Measurements from ENCODE around the gene TLCD5. TPM values are rescaled to one million over a fixed set of nuclear protein-coding genes. Genes with fewer than 3 reads are reported as not detected.

TLCD5 gene
- total RNA-seq, 4 donors from 2014 or later = 0.23 to 3.2 (median 0.43) TPM

GRCh38 chr11:120284272-120284671 is 40.8 kb upstream of the TLCD5 start:
- Histone ChIP-seq H3K27me3 (no peaks in the 10 kb centered on the region), H3K36me3 (no peaks in the 10 kb centered on the region), H3K27ac (no peak overlapping the region), H3K4me1 (peaks cover 0 to 24% (median 0%) of the 10 kb centered on the region in 3 donors), H3K9me3 (no peaks in the 10 kb centered on the region), H3K4me3 (no peak overlapping the region)
- TF ChIP-seq POLR2A (IDR thresholded peaks at IDR 0.05) = no peak
- no peak for TF ChIP-seq CTCF (IDR thresholded peaks at IDR 0.05)
- WGBS, 2 donors = 86 to 87% methylated on average over 3 to 6 of the region's 6 CpGs
- intact Hi-C loops (cut with DNase I) = no loop called here
- no peak for DNase-seq

GRCh38 chr11:120285256-120285655 is 39.8 kb upstream of the TLCD5 start:
- no peak overlapping the region for H3K4me3 ChIP-seq
- no peaks in the 10 kb centered on the region for H3K36me3 ChIP-seq
- no peaks in the 10 kb centered on the region for H3K9me3 ChIP-seq
- no peaks in the 10 kb centered on the region for H3K27me3 ChIP-seq
- no peak for DNase-seq
- no peak overlapping the region for H3K27ac ChIP-seq
- H3K4me1 ChIP-seq = peaks cover 0 to 15% (median 0%) of the 10 kb centered on the region in 3 donors
- 79 to 86% methylated on average over 4 of the region's 4 CpGs for WGBS, 2 donors
- intact Hi-C loops (cut with DNase I) = no loop called here
- TF ChIP-seq POLR2A (IDR thresholded peaks at IDR 0.05) (no peak), CTCF (IDR thresholded peaks at IDR 0.05) (no peak)

GRCh38 chr11:120288021-120288420 is 37.1 kb upstream of the TLCD5 start:
- intact Hi-C loops (cut with DNase I) = no loop called here
- Histone ChIP-seq H3K4me3 (no peak overlapping the region), H3K4me1 (no peaks in the 10 kb centered on the region), H3K36me3 (no peaks in the 10 kb centered on the region), H3K9me3 (no peaks in the 10 kb centered on the region), H3K27me3 (peaks cover 0 to 11% (median 0%) of the 10 kb centered on the region in 4 donors), H3K27ac (no peak overlapping the region)
- TF ChIP-seq POLR2A (IDR thresholded peaks at IDR 0.05) (no peak), CTCF (IDR thresholded peaks at IDR 0.05) (no peak)
- DNase-seq = no peak
- 49 to 52% methylated on average over 2 of the region's 2 CpGs for whole genome bisulfite sequencing, 2 donors

- Histone ChIP-seq H3K27me3 (peaks cover 0 to 19% (median 0%) of the 10 kb centered on the region in 4 donors), H3K9me3 (no peaks in the 10 kb centered on the region), H3K4me1 (no peaks in the 10 kb centered on the region), H3K27ac (no peak overlapping the region), H3K4me3 (no peak overlapping the region), H3K36me3 (no peaks in the 10 kb centered on the region)
- no peak for DNase-seq
- intact Hi-C loops (cut with DNase I) = no loop called here
- TF ChIP-seq POLR2A (IDR thresholded peaks at IDR 0.05) (no peak), CTCF (IDR thresholded peaks at IDR 0.05) (no peak)
- 83 to 85% methylated on average over 9 of the region's 9 CpGs for WGBS, 2 donors
Measured at GRCh38 chr11:120289426-120289825, 35.7 kb upstream of the TLCD5 start.

GRCh38 chr11:120290956-120291355 is 34.1 kb upstream of the TLCD5 start:
- TF ChIP-seq POLR2A (IDR thresholded peaks at IDR 0.05) (no peak), CTCF (IDR thresholded peaks at IDR 0.05) (no peak)
- Histone ChIP-seq H3K27me3 (peaks cover 0 to 19% (median 0%) of the 10 kb centered on the region in 4 donors), H3K36me3 (no peaks in the 10 kb centered on the region), H3K9me3 (no peaks in the 10 kb centered on the region), H3K27ac (no peak overlapping the region), H3K4me1 (no peaks in the 10 kb centered on the region), H3K4me3 (no peak overlapping the region)
- no peak for DNase-seq
- intact Hi-C loops (cut with DNase I) = no loop called here
- 44 to 69% methylated on average over 3 of the region's 3 CpGs for WGBS, 2 donors
